ENCODE results near the gene C6orf52.

GRCh38 chr6:10633216-10633615, 61.2 kb downstream of the C6orf52 start:
- no peak for TF ChIP-seq EP300 (IDR thresholded peaks at IDR 0.05; ENCODE audit: low read length)
- TF ChIP-seq MYC (IDR thresholded peaks at IDR 0.05; ENCODE audit: low read depth, low read length), result no peak
- TF ChIP-seq MYC (CRISPR knock-in tag; IDR thresholded peaks at IDR 0.05; ENCODE audit: borderline replicate concordance, low read depth), result no peak
- TF ChIP-seq PBX2 (CRISPR knock-in tag; IDR thresholded peaks at IDR 0.05; ENCODE audit: low read depth), result no peak
- TF ChIP-seq PBX2 (tag; conservative IDR thresholded peaks at IDR 0.05; ENCODE audit: low read depth), result no peak
